Measurements from ENCODE around the gene MZT1. TPM values are rescaled to one million over a fixed set of nuclear protein-coding genes. Genes with fewer than 3 reads are reported as not detected.
"Not testable (repeated sequence)": the region's sequence is repeated elsewhere in the genome, so short reads cannot be mapped to it uniquely, and the experiment has no call there.

The MZT1 gene
- 6.6 TPM for total RNA-seq
- long read RNA-seq, transcript MZT1-201 (3 exons, 2,299 nt), result major isoform, 8 of 10 reads
- long read RNA-seq, partial matches to known transcripts, result 0 of 10 reads
- long read RNA-seq, other reads (novel, unspliced or antisense), result 2 of 10 reads

- intact Hi-C loops (cut with DNase I), result loop anchor here (1.0 kb wide), 1 partner anchor 55 kb away; the partner anchor contains the start of gene PIBF1
- DNase-seq (ENCODE audit: missing footprints) (peak; percentile 98), ATAC-seq (peak; percentile 99)
Observed at GRCh38 chr13:72727417-72728289, at the start of gene MZT1, which contains the start of gene BORA. Gene MZT1, minus strand, starts transcription at chr13:72727629. Its CDS starts 27 bp downstream, at chr13:72727602. Gene BORA, plus strand, starts transcription at chr13:72727923. Its CDS starts 1,018 bp downstream, at chr13:72728941.

DNA sequence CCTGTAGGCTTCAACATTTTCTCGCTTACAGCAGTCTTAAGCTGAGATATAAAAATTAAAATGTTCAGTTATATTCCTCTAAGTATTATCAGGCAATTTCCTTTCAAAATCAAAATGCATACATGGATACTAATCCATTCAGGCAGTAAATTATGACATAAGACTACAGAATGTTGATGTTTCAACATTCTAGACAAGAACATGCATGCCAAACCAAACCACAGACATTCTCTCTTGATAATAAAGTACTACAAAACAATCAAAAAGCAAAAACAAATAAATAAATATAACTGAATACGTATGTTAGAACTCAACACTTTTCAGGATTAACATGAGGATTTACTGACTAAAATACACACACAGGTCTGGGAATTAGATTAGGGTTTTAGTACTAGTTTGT lies 46.6 kb upstream of the MZT1 start:
- ATAC-seq (no peak), DNase-seq (ENCODE audit: missing footprints) (no peak)
- intact Hi-C loops (cut with DNase I), result no loop called here

- no peak for DNase-seq (ENCODE audit: missing footprints)
- intact Hi-C loops (cut with DNase I), result no loop called here
- no peak for ATAC-seq
Observed at GRCh38 chr13:72763411-72763810, 36.0 kb upstream of the MZT1 start.

GRCh38 chr13:72760189-72760588 lies 32.8 kb upstream of the MZT1 start:
- intact Hi-C loops (cut with DNase I), result no loop called here
- DNase-seq (ENCODE audit: missing footprints), result no peak

DNA sequence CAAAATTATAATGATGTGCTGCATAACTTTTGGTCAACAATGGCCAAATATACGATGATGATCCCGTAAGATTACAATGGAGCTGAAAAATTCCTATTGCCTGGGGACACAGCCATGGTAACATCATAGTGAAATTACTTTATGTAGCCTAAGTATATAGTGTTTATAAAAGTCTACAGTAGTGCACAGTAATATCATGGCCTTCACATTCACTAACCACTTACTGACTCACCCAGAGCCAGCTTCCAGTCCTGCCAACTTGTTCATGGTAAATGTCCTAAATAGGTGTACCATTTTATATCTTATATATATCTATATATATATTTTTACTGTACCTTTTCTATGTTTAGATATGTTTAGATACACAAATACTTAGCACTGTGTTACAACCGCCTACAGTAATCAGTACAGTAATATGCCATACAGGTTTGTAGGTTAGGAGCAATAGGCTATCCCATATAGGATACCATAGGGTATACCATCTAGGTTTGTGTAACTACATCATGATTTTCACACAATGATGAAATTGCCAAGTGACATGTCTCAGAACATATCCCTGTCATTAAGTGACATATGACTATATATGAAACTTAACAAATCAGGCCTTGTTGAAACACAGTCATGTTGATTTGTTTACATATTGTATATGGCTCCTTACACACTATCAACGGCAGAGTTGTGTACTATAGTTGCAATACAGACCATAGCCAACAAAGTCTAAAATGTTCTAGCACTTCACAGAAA lies 30.5 kb upstream of the MZT1 start:
- ATAC-seq, result no peak
- intact Hi-C loops (cut with DNase I), result no loop called here

More at GRCh38 chr13:72760189-72760588, 32.8 kb upstream of the MZT1 start:
- no peak for ATAC-seq

GRCh38 chr13:72754111-72754510 lies 26.7 kb upstream of the MZT1 start:
- no peak for DNase-seq (ENCODE audit: missing footprints)
- intact Hi-C loops (cut with DNase I), result no loop called here
- no peak for ATAC-seq

More for the DNA sequence above, 30.5 kb upstream of the MZT1 start:
- DNase-seq (ENCODE audit: missing footprints), result no peak

DNA sequence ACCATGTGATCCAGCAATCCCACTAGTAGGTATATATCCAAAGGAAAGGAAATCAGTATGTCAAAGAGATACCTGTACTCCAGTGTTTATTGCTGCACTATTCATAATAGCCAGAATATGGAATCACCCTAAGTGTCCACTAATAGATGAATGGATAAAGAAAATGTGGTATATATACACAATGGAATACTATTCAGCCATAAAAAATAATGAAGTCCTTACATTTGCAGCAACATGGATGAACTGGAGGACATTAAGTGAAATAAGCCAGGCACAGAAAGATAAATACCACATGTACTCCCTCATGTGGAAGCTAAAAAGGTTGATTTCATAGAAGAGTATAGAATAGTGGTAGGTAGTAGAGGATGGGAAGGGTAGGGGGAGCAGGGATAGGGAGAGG lies 23.8 kb upstream of the MZT1 start:
- intact Hi-C loops (cut with DNase I), result no loop called here
- no peak for DNase-seq (ENCODE audit: missing footprints)
- no peak for ATAC-seq

DNA sequence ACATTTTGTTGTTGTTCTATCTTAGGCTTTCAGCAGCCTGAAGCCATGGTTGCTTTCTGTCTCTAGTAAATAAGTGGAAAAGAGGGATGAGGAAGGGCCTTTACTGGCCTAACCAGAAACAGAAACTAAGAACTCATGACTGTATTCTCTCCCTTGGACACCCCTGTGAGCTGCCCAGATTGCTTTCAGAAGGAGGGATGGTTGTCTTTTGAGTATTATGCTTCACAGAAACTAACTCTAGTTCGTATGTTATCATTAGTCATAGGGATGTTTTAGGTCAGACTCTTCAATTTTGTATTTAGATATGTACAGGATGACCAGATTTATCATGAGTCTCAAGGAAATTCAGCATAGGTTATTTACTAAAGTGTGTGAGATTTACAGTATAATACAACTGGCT lies 17.8 kb upstream of the MZT1 start:
- DNase-seq (ENCODE audit: missing footprints), result no peak
- intact Hi-C loops (cut with DNase I), result no loop called here
- ATAC-seq, result no peak

- no peak for ATAC-seq
- intact Hi-C loops (cut with DNase I), result no loop called here
- DNase-seq (ENCODE audit: missing footprints), result no peak
Observed at GRCh38 chr13:72740015-72740414, 12.6 kb upstream of the MZT1 start.

DNA sequence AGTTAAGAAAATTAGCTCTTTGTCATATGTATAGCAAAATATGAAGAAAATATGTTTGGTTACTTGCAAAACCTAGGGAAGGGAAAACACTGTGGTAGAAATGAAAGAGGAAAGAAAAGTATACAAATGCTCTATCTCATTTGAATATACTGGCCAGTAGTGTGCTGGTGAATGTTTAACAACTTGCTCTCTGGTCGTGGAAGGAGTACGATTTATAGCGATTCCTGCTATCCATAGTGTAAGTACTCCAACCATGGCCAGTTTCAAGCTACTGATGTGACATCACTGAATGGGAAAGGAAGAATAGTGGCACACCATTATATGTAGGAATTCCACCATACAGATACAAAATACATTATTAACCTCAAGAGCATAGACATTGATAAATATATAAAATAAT lies 9.6 kb upstream of the MZT1 start:
- DNase-seq (ENCODE audit: missing footprints), result no peak
- ATAC-seq, result no peak
- intact Hi-C loops (cut with DNase I), result no loop called here

DNA sequence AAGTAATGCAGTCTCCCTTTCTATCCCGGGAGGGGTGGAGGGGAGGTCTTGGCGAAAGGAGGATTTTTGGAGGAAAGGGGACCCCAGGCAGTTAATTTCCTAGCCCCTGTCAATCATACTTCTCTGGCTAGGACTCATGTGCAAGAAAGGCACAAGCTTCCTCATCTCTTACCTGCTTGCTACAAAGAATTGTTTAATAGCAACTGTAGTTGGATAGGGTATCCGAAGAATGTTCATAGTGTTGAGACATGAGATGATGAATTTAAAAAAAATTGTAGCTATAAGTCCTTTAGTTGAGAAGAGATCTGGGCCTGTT lies 819 bp upstream of the MZT1 start:
- ATAC-seq (no peak), DNase-seq (ENCODE audit: missing footprints) (no peak)
- intact Hi-C loops (cut with DNase I), result no loop called here

GRCh38 chr13:72726726-72727416 lies 558 bp downstream of the MZT1 start:
- ATAC-seq (peak; percentile 29), DNase-seq (ENCODE audit: missing footprints) (peak; percentile 74)
- intact Hi-C loops (cut with DNase I), result loop anchor here (1.0 kb wide), 1 partner anchor 55 kb away; the partner anchor contains the start of gene PIBF1

DNA sequence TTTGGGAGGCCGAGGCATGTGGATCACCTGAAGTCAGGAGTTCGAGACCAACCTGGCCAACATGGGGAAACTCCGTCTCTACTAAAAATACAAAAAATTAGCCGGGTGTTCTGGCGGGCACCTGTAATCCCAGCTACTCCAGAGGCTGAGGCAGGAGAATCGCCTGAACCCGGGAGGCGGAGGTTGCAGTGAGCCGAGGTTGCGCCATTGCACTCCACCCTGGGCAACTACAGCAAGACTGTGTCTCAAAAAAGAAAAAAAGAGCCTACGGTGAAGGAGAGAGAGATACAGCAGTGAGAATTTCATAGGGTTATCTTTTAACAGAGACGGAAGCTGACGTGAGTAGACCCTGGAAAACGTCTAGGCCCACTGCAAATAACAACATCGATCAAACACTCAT lies 1.2 kb downstream of the MZT1 start:
- ATAC-seq; DNase-seq (ENCODE audit: missing footprints); intact Hi-C loops (cut with DNase I): not testable (repeated sequence)

DNA sequence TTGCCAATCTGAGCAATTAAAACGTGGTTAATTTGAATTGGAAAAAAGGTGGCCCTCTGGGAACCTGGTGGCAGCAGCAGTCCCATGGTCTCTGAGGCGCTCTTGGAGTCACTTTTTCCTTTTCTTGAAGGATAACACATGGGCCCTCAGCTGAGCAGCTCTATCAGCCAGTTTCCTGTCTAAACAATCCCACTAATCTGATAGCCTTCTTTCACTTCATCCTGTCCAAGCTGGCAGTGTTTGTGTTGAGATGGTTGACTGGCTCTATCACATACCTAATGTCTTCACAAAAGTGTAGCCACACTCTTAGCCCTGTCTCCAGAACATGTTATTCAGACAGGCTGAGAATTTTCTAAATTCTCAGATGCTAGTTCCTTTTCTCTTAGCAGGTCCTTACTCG lies 10.7 kb downstream of the MZT1 start:
- ATAC-seq, result no peak
- DNase-seq (ENCODE audit: missing footprints), result no peak
- intact Hi-C loops (cut with DNase I), result no loop called here

DNA sequence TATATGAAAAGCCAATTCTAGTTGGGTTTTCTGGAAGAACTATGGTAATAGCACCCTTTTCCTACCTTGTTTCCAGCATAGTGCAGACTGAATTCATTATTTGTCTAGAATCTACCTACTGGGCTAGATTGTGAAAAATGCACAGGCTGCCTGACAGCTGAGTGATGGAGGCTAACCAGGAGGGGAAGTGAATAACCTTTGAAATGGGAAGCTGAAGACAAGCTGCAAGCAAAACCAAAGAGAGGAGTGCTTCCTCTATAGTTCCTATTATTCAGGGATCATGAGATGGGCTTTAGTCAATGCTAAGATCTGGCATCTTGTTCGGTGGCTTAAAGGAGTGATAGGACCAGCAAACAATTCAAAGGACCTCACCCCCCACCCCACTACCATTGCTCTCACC lies 26.9 kb downstream of the MZT1 start:
- intact Hi-C loops (cut with DNase I), result no loop called here
- ATAC-seq (no peak), DNase-seq (ENCODE audit: missing footprints) (no peak)

DNA sequence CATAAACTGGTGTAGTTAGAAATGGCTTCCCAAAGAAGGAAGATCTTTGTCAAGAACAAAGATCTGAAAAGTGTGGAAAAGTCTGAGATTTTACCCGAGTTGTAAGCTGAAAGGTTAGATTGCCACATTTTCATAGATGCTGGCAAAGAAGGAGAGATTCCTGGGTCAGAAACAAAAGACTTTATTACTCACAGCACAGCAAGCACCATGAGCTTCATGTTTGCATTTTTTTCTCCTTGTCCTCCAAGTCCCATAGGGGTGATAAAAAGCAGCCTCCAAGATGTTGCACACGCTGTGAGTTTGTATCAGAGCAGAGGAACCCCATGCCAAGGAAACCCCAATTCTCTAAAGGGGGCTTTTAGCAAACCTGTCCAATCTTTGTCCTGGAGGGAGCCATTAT lies 29.3 kb downstream of the MZT1 start:
- DNase-seq (ENCODE audit: missing footprints) (no peak), ATAC-seq (no peak)
- intact Hi-C loops (cut with DNase I), result no loop called here

GRCh38 chr13:72696579-72696978 lies 30.9 kb downstream of the MZT1 start:
- ATAC-seq, result no peak
- DNase-seq (ENCODE audit: missing footprints), result no peak
- intact Hi-C loops (cut with DNase I), result no loop called here

DNA sequence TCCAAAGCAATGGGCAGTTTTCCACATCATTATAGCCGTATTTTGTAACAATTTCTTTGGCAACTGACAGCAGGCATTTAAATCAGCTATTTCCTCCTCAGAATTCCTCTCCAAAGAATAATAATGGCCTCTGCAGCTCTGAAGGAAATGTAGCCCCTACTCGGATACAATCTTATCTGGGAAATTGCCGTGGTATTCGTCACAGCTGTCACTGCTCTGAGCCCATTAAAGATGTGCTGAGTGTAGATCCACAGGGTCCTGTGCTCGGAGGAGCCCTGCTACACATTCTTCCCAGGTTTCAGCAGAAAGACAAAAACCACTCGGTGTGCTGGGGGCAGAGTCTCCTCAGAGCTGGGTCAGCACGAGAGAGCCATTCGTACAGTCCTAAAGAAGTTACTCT lies 33.1 kb downstream of the MZT1 start:
- no peak for DNase-seq (ENCODE audit: missing footprints)
- intact Hi-C loops (cut with DNase I), result no loop called here
- no peak for ATAC-seq

- DNase-seq (ENCODE audit: missing footprints) (no peak), ATAC-seq (no peak)
- intact Hi-C loops (cut with DNase I), result no loop called here
Observed at GRCh38 chr13:72693832-72694231, 33.6 kb downstream of the MZT1 start.

Data from Right ventricle myocardium inferior (tissue), 1 donor.